Calu3 (cell line): ENCODE data around the gene USO1. TPM values are rescaled to one million over a fixed set of nuclear protein-coding genes. Genes with fewer than 3 reads are reported as not detected.
A peak's percentile ranks its signal among the peaks of the same experiment; 100 is the strongest.
"Not testable (repeated sequence)": the region's sequence is repeated elsewhere in the genome, so short reads cannot be mapped to it uniquely, and the experiment has no call there.

Source experiments
- BruUV-seq: library from RNA; stranded (reverse); fragments of 400-500 nt; replicated peaks from 2 replicates; lab custom pipeline; 2021; lab: Mats Ljungman, UMichigan
- CTCF ChIA-PET: fragments of 300-600 bp; sonication (Branson Sonifier 250); formaldehyde crosslinking; loops from one replicate; lab custom pipeline; 2022; ENCODE audit warnings: antibody characterized with exemption; lab: Charles Lee
- DNase-seq: peaks from one replicate; pipeline ENCODE4 v3.0.0; 2022
- H3K27ac Mint-ChIP-seq: one replicate; pipeline ENCODE4 v1.8.0; 2022; ENCODE audit warnings: mixed read lengths; ENCODE audit not compliant: unreplicated experiment
- H3K27me3 Mint-ChIP-seq: one replicate; pipeline ENCODE4 v1.8.0; 2022; ENCODE audit warnings: mixed read lengths; ENCODE audit not compliant: unreplicated experiment
- H3K36me3 Mint-ChIP-seq: one replicate; pipeline ENCODE4 v1.8.0; 2022; ENCODE audit warnings: mild to moderate bottlenecking, moderate library complexity, mixed read lengths; ENCODE audit not compliant: insufficient read depth, unreplicated experiment
- H3K4me1 Mint-ChIP-seq: one replicate; pipeline ENCODE4 v1.8.0; 2022; ENCODE audit warnings: mild to moderate bottlenecking, low read depth, mixed read lengths; ENCODE audit not compliant: unreplicated experiment
- H3K4me3 Mint-ChIP-seq: one replicate; pipeline ENCODE4 v1.8.0; 2022; ENCODE audit warnings: mild to moderate bottlenecking, low read depth, moderate library complexity, mixed read lengths; ENCODE audit not compliant: unreplicated experiment
- H3K9me3 Mint-ChIP-seq: one replicate; pipeline ENCODE4 v1.8.0; 2022; ENCODE audit warnings: low read depth, mixed read lengths; ENCODE audit not compliant: unreplicated experiment
- CTCF ChIP-seq: fragments of 200-600 bp; IDR thresholded peaks from one replicate; pipeline ENCODE4 v1.8.0; 2022; ENCODE audit warnings: antibody characterized with exemption; ENCODE audit not compliant: unreplicated experiment
- intact Hi-C: fragments of 100-400 bp; cut with micrococcal nuclease; formaldehyde crosslinking; loops from one replicate; pipeline ENCODE4 v1.10.0; 2022; ENCODE audit not compliant: unreplicated experiment
- total RNA-seq: library from RNA; stranded (reverse); gene quantifications from 2 replicates; pipeline ENCODE4 v1.2.3, GENCODE V29; 2022

The USO1 gene
- total RNA-seq, 1 experiment from 2014 or later = 45.4 TPM

DNA sequence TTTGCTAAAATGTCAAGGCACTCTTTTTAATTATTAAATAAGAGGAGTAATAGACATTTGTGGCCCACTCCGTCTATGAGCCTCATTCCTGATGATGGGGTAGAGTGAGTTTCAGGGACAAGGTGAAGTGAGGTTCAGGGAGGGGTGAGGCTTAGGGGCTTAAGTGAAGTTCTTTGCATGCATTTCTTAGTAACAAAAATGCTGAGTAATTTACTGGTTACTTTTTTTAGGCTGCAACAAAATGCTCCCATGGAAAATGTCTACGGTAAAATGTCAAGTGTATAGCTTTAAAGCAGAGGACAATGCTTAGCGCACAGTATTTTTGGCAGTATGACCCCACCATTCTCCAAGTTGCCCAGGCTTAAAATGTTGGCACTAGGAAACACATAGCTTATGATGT, 2.0 kb upstream of the USO1 start:
- H3K27me3 Mint-ChIP-seq = no peaks in the 10 kb centered on the region
- H3K9me3 Mint-ChIP-seq = no peaks in the 10 kb centered on the region
- H3K36me3 Mint-ChIP-seq = peaks cover 36% of the 10 kb centered on the region
- no peak for DNase-seq
- no peak overlapping the region for H3K27ac Mint-ChIP-seq
- BruUV-seq = no TSS peak
- CTCF ChIA-PET = no interaction called here
- peaks cover 23% of the 10 kb centered on the region for H3K4me1 Mint-ChIP-seq
- no peak for TF ChIP-seq CTCF
- no peak overlapping the region for H3K4me3 Mint-ChIP-seq
- intact Hi-C loops = loop anchor here (5.0 kb wide), 2 partner anchors 50 to 70 kb away; partner anchors contain the start of gene G3BP2

DNA sequence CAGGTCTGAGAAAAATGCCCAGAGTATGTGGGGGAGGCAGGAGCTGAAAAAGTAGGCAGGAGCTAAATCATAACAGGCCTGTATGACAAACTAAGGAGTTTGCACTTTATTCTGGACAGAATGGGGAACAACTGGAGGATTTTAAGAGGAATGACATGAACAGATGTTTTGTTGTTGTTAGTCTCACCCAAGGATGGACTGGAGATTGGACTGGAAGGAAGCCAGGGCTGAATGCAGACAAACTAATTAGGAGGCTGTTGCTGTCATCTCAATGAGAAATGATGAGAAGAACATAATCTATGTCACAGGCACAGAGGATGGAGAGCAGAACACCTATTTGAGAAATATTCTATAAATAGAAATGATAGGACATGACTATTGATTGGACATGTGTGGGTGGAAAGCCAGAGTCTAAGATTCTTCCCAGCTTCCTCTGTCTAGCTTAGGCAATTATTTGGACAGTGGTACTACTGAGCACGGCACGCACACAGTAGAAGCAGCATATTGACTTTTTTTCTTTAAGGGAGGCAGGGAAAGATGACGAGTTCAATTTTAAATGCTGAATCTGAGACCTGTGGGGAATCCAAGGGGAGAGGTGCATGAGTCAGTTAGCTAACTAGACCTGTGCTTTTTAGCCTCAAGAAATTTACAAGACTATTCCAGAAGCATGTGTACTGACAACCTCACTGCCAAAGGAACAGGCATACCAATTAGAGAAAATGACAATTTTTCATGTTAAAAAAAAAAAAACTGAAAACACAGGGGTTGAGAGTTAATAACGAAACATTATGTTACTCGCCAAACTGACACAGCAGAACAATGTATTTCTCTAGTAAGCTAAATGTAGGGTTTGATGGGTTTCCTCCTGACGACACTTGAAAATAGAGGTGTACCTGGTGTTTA, 963 bp upstream of the USO1 start:
- TSS peak; percentile 78 for BruUV-seq
- TF ChIP-seq CTCF = no peak
- peak overlapping the region; percentile 96 for H3K27ac Mint-ChIP-seq
- H3K4me3 Mint-ChIP-seq = peak overlapping the region; percentile 91
- peaks cover 29% of the 10 kb centered on the region for H3K4me1 Mint-ChIP-seq
- H3K27me3 Mint-ChIP-seq = no peaks in the 10 kb centered on the region
- intact Hi-C loops = loop anchor here (5.0 kb wide), 2 partner anchors 51 to 71 kb away; partner anchors contain the start of gene G3BP2
- H3K9me3 Mint-ChIP-seq = no peaks in the 10 kb centered on the region
- CTCF ChIA-PET = interaction anchor here (0.5 to 1.6 kb wide), 11 partner anchors 8 to 849 kb away, joined by 3 to 6 read pairs (median 4); partner anchors contain the start of gene G3BP2
- DNase-seq = no peak
- H3K36me3 Mint-ChIP-seq = peaks cover 36% of the 10 kb centered on the region

GRCh38 chr4:75724867-75725724, 719 bp downstream of the USO1 start:
- Mint-ChIP-seq H3K4me3 (peak overlapping the region; percentile 91), H3K4me1 (peaks cover 29% of the 10 kb centered on the region), H3K36me3 (peaks cover 31% of the 10 kb centered on the region), H3K27me3 (no peaks in the 10 kb centered on the region), H3K27ac (peak overlapping the region; percentile 96), H3K9me3 (no peaks in the 10 kb centered on the region)
- TF ChIP-seq CTCF = no peak
- peak; percentile 45 for DNase-seq
- CTCF ChIA-PET = interaction anchor here (0.7 to 1.6 kb wide), 8 partner anchors 10 to 851 kb away, joined by 3 to 5 read pairs (median 4); partner anchors contain the start of gene G3BP2
- intact Hi-C loops = loop anchor here (5.0 kb wide), 2 partner anchors 53 to 73 kb away; partner anchors contain the start of gene G3BP2
- TSS peak; percentile 52 for BruUV-seq

- BruUV-seq, intact Hi-C loops, H3K9me3 Mint-ChIP-seq, H3K27me3 Mint-ChIP-seq, DNase-seq: not testable (repeated sequence)
- peaks cover 29% of the 10 kb centered on the region for H3K4me1 Mint-ChIP-seq
- peaks cover 31% of the 10 kb centered on the region for H3K36me3 Mint-ChIP-seq
- CTCF ChIA-PET = interaction anchor here (0.7 to 1.0 kb wide), 2 partner anchors 11 to 19 kb away, joined by 3 to 5 read pairs; no protein-coding TSS in a partner anchor
- H3K4me3 Mint-ChIP-seq = peak overlapping the region; percentile 91
- peak overlapping the region; percentile 96 for H3K27ac Mint-ChIP-seq
Observed at GRCh38 chr4:75725942-75726538, 1.7 kb downstream of the USO1 start.
